Measurements from ENCODE around the gene PPP6R2.

Gene PPP6R2

GRCh38 chr22:50445071-50445879 lies 102.1 kb downstream of the PPP6R2 start:
- TF ChIP-seq CTCF (conservative IDR thresholded peaks at IDR 0.05; ENCODE audit: low read depth, low read length): no peak
- no peak overlapping the region for H3K4me3 ChIP-seq (ENCODE audit: low read length)
- DNase-seq (ENCODE audit: low read depth): no peak

DNA sequence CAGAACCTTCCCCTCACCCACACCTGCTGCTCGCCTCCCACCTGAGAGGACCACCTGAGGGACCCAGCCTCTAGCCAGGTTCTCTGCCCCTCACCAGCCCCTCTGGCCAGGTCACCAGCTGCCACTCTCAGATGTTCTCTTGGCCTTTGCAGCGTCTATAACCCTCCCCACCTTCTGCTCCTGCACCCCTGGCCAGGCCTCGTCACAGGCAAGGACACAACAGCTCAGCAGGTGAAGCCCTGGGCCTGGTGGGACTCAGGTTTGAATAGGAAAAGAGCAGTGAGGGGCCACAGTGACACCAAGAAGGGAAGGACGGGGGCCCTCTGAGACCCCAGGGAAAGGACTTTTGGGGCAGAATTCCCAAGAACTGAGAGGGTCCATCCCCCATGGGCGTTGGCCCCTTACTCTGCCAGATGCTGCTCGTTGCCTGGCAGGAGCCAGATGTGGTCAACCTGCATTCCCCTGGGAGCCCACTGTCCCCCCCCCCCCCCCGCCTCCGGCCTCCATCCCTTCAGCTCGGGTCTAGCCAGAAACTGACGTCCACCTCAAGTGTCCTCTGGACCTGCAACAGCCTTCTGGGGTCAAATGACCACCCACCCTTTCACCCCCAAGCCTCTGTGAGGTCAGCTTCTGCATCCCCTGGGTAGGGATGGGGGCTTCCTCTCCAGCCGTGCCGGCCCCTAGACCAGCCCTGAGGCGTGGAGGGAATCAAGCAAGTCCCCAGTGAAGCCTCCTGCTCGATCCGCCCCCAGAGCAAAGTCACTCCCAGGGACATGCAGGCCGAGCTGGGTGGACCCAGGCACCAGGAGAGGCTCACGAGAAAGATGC lies 103.0 kb downstream of the PPP6R2 start:
- DNase-seq (ENCODE audit: low read depth): no peak
- no peak overlapping the region for H3K4me3 ChIP-seq (ENCODE audit: low read length)
- no peak for TF ChIP-seq CTCF (conservative IDR thresholded peaks at IDR 0.05; ENCODE audit: low read depth, low read length)

DNA sequence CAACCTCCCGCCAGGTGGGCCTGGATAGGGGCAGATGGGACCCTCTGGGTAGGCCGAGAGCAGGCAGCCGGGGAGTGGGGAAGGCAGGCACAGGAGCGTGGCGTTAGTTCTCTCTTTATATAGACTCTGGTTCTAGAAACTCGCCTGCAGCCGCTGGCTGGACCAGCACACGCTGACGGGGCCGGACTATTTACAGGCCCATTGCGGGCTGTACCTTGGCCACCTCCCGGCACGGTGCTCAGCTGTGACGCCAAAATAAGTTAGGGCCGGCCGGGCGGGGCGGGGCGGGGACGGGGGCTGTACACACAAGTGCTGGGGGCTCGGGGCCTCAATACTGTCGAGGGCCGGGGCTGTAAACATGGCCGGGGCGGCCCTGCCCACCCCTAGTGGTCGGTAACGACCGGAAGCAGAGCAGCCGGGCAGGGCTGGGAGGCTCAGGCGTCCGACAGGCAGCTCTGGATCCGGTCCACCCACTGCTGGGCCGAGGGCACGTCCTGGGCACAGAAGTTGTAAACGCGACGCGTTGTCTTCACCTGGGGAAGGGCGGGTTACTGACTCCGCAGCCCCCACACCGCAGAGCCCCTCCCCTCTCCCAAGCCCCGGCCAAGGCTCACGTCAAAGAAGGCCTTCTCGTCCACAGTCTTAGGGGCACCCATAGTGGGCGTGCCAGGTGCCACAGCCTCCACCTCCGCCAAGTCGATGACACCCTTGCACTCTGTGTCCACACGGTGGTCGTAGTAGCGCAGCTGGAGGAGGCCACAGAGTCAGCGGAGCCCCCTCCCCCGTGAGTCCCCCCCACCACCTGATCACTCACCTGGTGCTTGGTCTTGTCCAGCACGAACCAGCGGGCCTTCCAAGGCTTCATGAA lies 103.8 kb downstream of the PPP6R2 start:
- no peak for TF ChIP-seq CTCF (conservative IDR thresholded peaks at IDR 0.05; ENCODE audit: low read depth, low read length)
- H3K4me3 ChIP-seq (ENCODE audit: low read length): no peak overlapping the region
- no peak for DNase-seq (ENCODE audit: low read depth)

GRCh38 chr22:50447576-50448551 lies 104.7 kb downstream of the PPP6R2 start:
- no peak overlapping the region for H3K4me3 ChIP-seq (ENCODE audit: low read length)
- no peak for TF ChIP-seq CTCF (conservative IDR thresholded peaks at IDR 0.05; ENCODE audit: low read depth, low read length)
- no peak for DNase-seq (ENCODE audit: low read depth)

DNA sequence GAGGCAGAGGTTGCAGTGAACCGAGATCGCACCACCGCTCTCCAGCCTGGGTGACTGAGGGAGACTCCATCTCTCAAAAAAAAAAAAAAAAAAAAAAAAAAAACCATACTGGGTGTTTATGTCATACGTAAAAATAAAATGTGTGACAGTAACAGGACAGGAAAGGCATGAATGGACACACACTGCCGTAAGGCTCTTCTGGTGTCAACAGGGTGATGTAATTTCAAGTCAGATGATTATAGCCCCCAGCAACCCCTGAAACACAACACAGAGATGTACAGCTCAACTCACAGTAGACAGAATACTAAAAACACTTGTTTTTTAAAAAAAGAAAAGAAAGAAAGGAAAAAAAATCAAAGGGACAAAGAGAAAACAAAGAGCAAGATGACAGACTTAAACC lies 109.5 kb downstream of the PPP6R2 start:
- H3K4me3 ChIP-seq (ENCODE audit: low read length): no peak overlapping the region
- DNase-seq (ENCODE audit: low read depth): no peak
- TF ChIP-seq CTCF (conservative IDR thresholded peaks at IDR 0.05; ENCODE audit: low read depth, low read length): no peak

- no peak for DNase-seq (ENCODE audit: low read depth)
- no peak for TF ChIP-seq CTCF (conservative IDR thresholded peaks at IDR 0.05; ENCODE audit: low read depth, low read length)
- no peak overlapping the region for H3K4me3 ChIP-seq (ENCODE audit: low read length)
Observed at GRCh38 chr22:50454556-50455075, 111.5 kb downstream of the PPP6R2 start.
